Activated T-helper 17 cell treated with anti-CD3 and anti-CD28 coated beads, Interleukin-2, amount 50 U/mL, for 72 hours (primary cell): ENCODE data around the gene GTF3C5. TPM values are rescaled to one million over a fixed set of nuclear protein-coding genes. Genes with fewer than 3 reads are reported as not detected.
"Not testable (repeated sequence)": the region's sequence is repeated elsewhere in the genome, so short reads cannot be mapped to it uniquely, and the experiment has no call there.

Source experiments
- ATAC-seq: fragments of 150-1000 bp; cut with Tn5 transposase; replicated peaks from 2 replicates; pipeline ENCODE4 v1.10.0; 2021; ENCODE audit warnings: mild to moderate bottlenecking, moderate library complexity
- H3K27ac Mint-ChIP-seq: one replicate; pipeline ENCODE4 v1.8.0; 2022; ENCODE audit warnings: mixed read lengths
- H3K27me3 Mint-ChIP-seq: one replicate; pipeline ENCODE4 v1.8.0; 2022; ENCODE audit warnings: mixed read lengths
- H3K36me3 Mint-ChIP-seq: one replicate; pipeline ENCODE4 v1.8.0; 2022; ENCODE audit warnings: low read depth, mild to moderate bottlenecking, mixed read lengths
- H3K4me1 Mint-ChIP-seq: one replicate; pipeline ENCODE4 v1.8.0; 2022; ENCODE audit warnings: mixed read lengths
- H3K4me3 Mint-ChIP-seq: one replicate; pipeline ENCODE4 v1.8.0; 2022; ENCODE audit warnings: mild to moderate bottlenecking, mixed read lengths
- H3K9me3 Mint-ChIP-seq: one replicate; pipeline ENCODE4 v1.8.0; 2022; ENCODE audit warnings: mixed read lengths
- total RNA-seq, 2 donors: library from RNA; stranded (reverse); gene quantifications; one replicate each; pipeline ENCODE4 v1.2.3, GENCODE V29; 2022

GTF3C5 gene
- total RNA-seq, 2 donors from 2014 or later = 83.3 to 118 TPM

- ATAC-seq, H3K36me3 Mint-ChIP-seq, H3K4me3 Mint-ChIP-seq, H3K9me3 Mint-ChIP-seq, H3K27ac Mint-ChIP-seq, H3K27me3 Mint-ChIP-seq: not testable (repeated sequence)
- H3K4me1 Mint-ChIP-seq = peaks cover 16% of the 10 kb centered on the region
Measured at GRCh38 chr9:133061764-133062145, 31.0 kb downstream of the GTF3C5 start, which contains the start of gene CEL. Gene CEL, plus strand, starts transcription at chr9:133061981. Its CDS starts 22 bp downstream, at chr9:133062003.

GRCh38 chr9:133062569-133062968 lies 31.8 kb downstream of the GTF3C5 start:
- H3K4me1 Mint-ChIP-seq = peaks cover 16% of the 10 kb centered on the region
- not testable (repeated sequence) for H3K9me3 Mint-ChIP-seq, H3K27me3 Mint-ChIP-seq, ATAC-seq, H3K27ac Mint-ChIP-seq, H3K36me3 Mint-ChIP-seq, H3K4me3 Mint-ChIP-seq

- H3K27ac Mint-ChIP-seq = no peak overlapping the region
Measured at GRCh38 chr9:133063159-133063499, 32.3 kb downstream of the GTF3C5 start.

GRCh38 chr9:133063500-133064231 lies 32.9 kb downstream of the GTF3C5 start:
- Mint-ChIP-seq H3K4me1 (peaks cover 8% of the 10 kb centered on the region), H3K9me3 (no peaks in the 10 kb centered on the region), H3K36me3 (no peaks in the 10 kb centered on the region), H3K4me3 (no peak overlapping the region), H3K27ac (no peak overlapping the region), H3K27me3 (no peaks in the 10 kb centered on the region)
- ATAC-seq = no peak

More at GRCh38 chr9:133063159-133063499, 32.3 kb downstream of the GTF3C5 start:
- Mint-ChIP-seq H3K9me3 (no peaks in the 10 kb centered on the region), H3K36me3 (no peaks in the 10 kb centered on the region), H3K4me3 (no peak overlapping the region), H3K4me1 (peaks cover 13% of the 10 kb centered on the region), H3K27me3 (no peaks in the 10 kb centered on the region)
- ATAC-seq = no peak

GRCh38 chr9:133064241-133065069 lies 33.7 kb downstream of the GTF3C5 start:
- H3K9me3 Mint-ChIP-seq = no peaks in the 10 kb centered on the region
- H3K4me3 Mint-ChIP-seq = no peak overlapping the region
- H3K4me1 Mint-ChIP-seq = peaks cover 2% of the 10 kb centered on the region
- H3K27ac Mint-ChIP-seq = no peak overlapping the region
- H3K36me3 Mint-ChIP-seq = no peaks in the 10 kb centered on the region
- no peaks in the 10 kb centered on the region for H3K27me3 Mint-ChIP-seq
- no peak for ATAC-seq

- no peaks in the 10 kb centered on the region for H3K9me3 Mint-ChIP-seq
- H3K4me3 Mint-ChIP-seq = no peak overlapping the region
- no peak overlapping the region for H3K27ac Mint-ChIP-seq
- H3K27me3 Mint-ChIP-seq = no peaks in the 10 kb centered on the region
- H3K36me3 Mint-ChIP-seq = no peaks in the 10 kb centered on the region
- no peak for ATAC-seq
- H3K4me1 Mint-ChIP-seq = no peaks in the 10 kb centered on the region
Measured at GRCh38 chr9:133065070-133065388, 34.2 kb downstream of the GTF3C5 start.

GRCh38 chr9:133066181-133066983 lies 35.6 kb downstream of the GTF3C5 start:
- H3K36me3 Mint-ChIP-seq = no peaks in the 10 kb centered on the region
- H3K4me3 Mint-ChIP-seq = no peak overlapping the region
- H3K27ac Mint-ChIP-seq = no peak overlapping the region
- H3K27me3 Mint-ChIP-seq = no peaks in the 10 kb centered on the region
- ATAC-seq = no peak
- H3K4me1 Mint-ChIP-seq = no peaks in the 10 kb centered on the region
- H3K9me3 Mint-ChIP-seq = no peaks in the 10 kb centered on the region

- H3K9me3 Mint-ChIP-seq = no peaks in the 10 kb centered on the region
- ATAC-seq = no peak
- H3K4me3 Mint-ChIP-seq = no peak overlapping the region
- H3K27ac Mint-ChIP-seq = no peak overlapping the region
- no peaks in the 10 kb centered on the region for H3K4me1 Mint-ChIP-seq
- H3K27me3 Mint-ChIP-seq = no peaks in the 10 kb centered on the region
- no peaks in the 10 kb centered on the region for H3K36me3 Mint-ChIP-seq
Measured at GRCh38 chr9:133067006-133067405, 36.2 kb downstream of the GTF3C5 start.

GRCh38 chr9:133067813-133068212 lies 37.0 kb downstream of the GTF3C5 start:
- H3K9me3 Mint-ChIP-seq = no peaks in the 10 kb centered on the region

GRCh38 chr9:133068431-133068830 lies 37.6 kb downstream of the GTF3C5 start:
- ATAC-seq, H3K4me1 Mint-ChIP-seq, H3K9me3 Mint-ChIP-seq, H3K27me3 Mint-ChIP-seq, H3K4me3 Mint-ChIP-seq, H3K27ac Mint-ChIP-seq, H3K36me3 Mint-ChIP-seq: not testable (repeated sequence)

More at GRCh38 chr9:133067813-133068212, 37.0 kb downstream of the GTF3C5 start:
- Mint-ChIP-seq H3K4me3 (no peak overlapping the region), H3K36me3 (no peaks in the 10 kb centered on the region), H3K27me3 (no peaks in the 10 kb centered on the region), H3K27ac (no peak overlapping the region), H3K4me1 (no peaks in the 10 kb centered on the region)
- no peak for ATAC-seq

GRCh38 chr9:133070500-133070961 lies 39.7 kb downstream of the GTF3C5 start:
- H3K4me3 Mint-ChIP-seq, H3K27ac Mint-ChIP-seq, H3K9me3 Mint-ChIP-seq, H3K27me3 Mint-ChIP-seq, H3K36me3 Mint-ChIP-seq, H3K4me1 Mint-ChIP-seq: not testable (repeated sequence)
- ATAC-seq = peak; percentile 14

GRCh38 chr9:133070985-133071384 lies 40.2 kb downstream of the GTF3C5 start:
- not testable (repeated sequence) for H3K9me3 Mint-ChIP-seq, H3K4me3 Mint-ChIP-seq, H3K27ac Mint-ChIP-seq, H3K27me3 Mint-ChIP-seq, H3K4me1 Mint-ChIP-seq, H3K36me3 Mint-ChIP-seq
- ATAC-seq = peak; percentile 11

- Mint-ChIP-seq H3K9me3 (no peaks in the 10 kb centered on the region), H3K27me3 (no peaks in the 10 kb centered on the region), H3K4me3 (no peak overlapping the region), H3K27ac (no peak overlapping the region), H3K4me1 (no peaks in the 10 kb centered on the region), H3K36me3 (no peaks in the 10 kb centered on the region)
- ATAC-seq = no peak
Measured at GRCh38 chr9:133071484-133072150, 40.8 kb downstream of the GTF3C5 start.

GRCh38 chr9:133072210-133072609 lies 41.4 kb downstream of the GTF3C5 start:
- H3K4me3 Mint-ChIP-seq, H3K36me3 Mint-ChIP-seq, ATAC-seq, H3K27ac Mint-ChIP-seq, H3K4me1 Mint-ChIP-seq, H3K27me3 Mint-ChIP-seq, H3K9me3 Mint-ChIP-seq: not testable (repeated sequence)
